HepG2 (cell line): ENCODE data around the gene JMJD4. TPM values are rescaled to one million over a fixed set of nuclear protein-coding genes. Genes with fewer than 3 reads are reported as not detected.

Experiments used
- ARID3A ChIP-seq: IDR thresholded peaks from 2 replicates; pipeline ENCODE4 v1.6.1; 2012; ENCODE audit warnings: low read depth, low read length, improper control_type of control experiment
- ETV6 ChIP-seq: sonication (generic); formaldehyde crosslinking; conservative IDR thresholded peaks from 2 replicates; pipeline ENCODE4 v1.4.0; 2020; ENCODE audit warnings: missing genetic modification reagents
- FOXA3 ChIP-seq: IDR thresholded peaks from 2 replicates; pipeline ENCODE4 v1.6.1; 2016; ENCODE audit warnings: missing genetic modification reagents, missing compliant biosample characterization
- JARID2 ChIP-seq: sonication (generic); formaldehyde crosslinking; IDR thresholded peaks from 2 replicates; pipeline ENCODE4 v1.8.1; 2023; ENCODE audit warnings: missing genetic modification reagents, inconsistent platforms; ENCODE audit not compliant: insufficient replicate concordance
- KLF16 ChIP-seq, 2 experiments: sonication (generic) in 1 of 2; formaldehyde crosslinking in 1 of 2; IDR thresholded peaks; 2 replicates each; pipeline versions ENCODE4 v1.6.1 to v1.8.0; 2016 to 2023; ENCODE audit warnings: missing genetic modification reagents in 2 of 2, missing compliant biosample characterization in 1 of 2
- NBN ChIP-seq: fragments of 450-650 bp; conservative IDR thresholded peaks from 2 replicates; pipeline ENCODE4 v1.6.1; 2017
- PCBP2 ChIP-seq: fragments of 200-400 bp; formaldehyde crosslinking; optimal IDR thresholded peaks from 2 replicates; pipeline ENCODE3; 2018; ENCODE audit warnings: low read length, low read depth; ENCODE audit not compliant: poor library complexity, severe bottlenecking
- RFX3 ChIP-seq: IDR thresholded peaks from 2 replicates; pipeline ENCODE4 v1.6.1; 2016; ENCODE audit warnings: missing biosample characterization, missing genetic modification reagents
- RNF219 ChIP-seq: sonication (generic); formaldehyde crosslinking; IDR thresholded peaks from 2 replicates; pipeline ENCODE4 v1.5.0; 2020; ENCODE audit warnings: mild to moderate bottlenecking, missing genetic modification reagents
- TEF ChIP-seq: sonication (generic); formaldehyde crosslinking; IDR thresholded peaks from 2 replicates; pipeline ENCODE4 v1.5.0; 2020; ENCODE audit warnings: missing genetic modification reagents
- ZBTB39 ChIP-seq: sonication (generic); formaldehyde crosslinking; IDR thresholded peaks from 2 replicates; pipeline ENCODE4 v1.5.0; 2020; ENCODE audit warnings: missing genetic modification reagents
- ZNF234 ChIP-seq: sonication (generic); formaldehyde crosslinking; conservative IDR thresholded peaks from 2 replicates; pipeline ENCODE4 v1.5.1; 2020; ENCODE audit warnings: mild to moderate bottlenecking, missing genetic modification reagents
- ZNF292 ChIP-seq: sonication (generic); formaldehyde crosslinking; IDR thresholded peaks from 2 replicates; pipeline ENCODE4 v1.8.1; 2022; ENCODE audit warnings: mild to moderate bottlenecking, low read depth, missing genetic modification reagents, borderline replicate concordance
- ZNF383 ChIP-seq: sonication (generic); formaldehyde crosslinking; IDR thresholded peaks from 2 replicates; pipeline ENCODE4 v1.4.0; 2020; ENCODE audit warnings: missing genetic modification reagents, mild to moderate bottlenecking, borderline replicate concordance
- ZNF496 ChIP-seq: sonication (generic); formaldehyde crosslinking; IDR thresholded peaks from 2 replicates; pipeline ENCODE4 v1.8.1; 2023; ENCODE audit warnings: mild to moderate bottlenecking, moderate library complexity, missing genetic modification reagents; ENCODE audit not compliant: insufficient replicate concordance
- ZNF543 ChIP-seq: sonication (generic); formaldehyde crosslinking; IDR thresholded peaks from 2 replicates; pipeline ENCODE4 v1.4.0; 2020; ENCODE audit warnings: mild to moderate bottlenecking, missing genetic modification reagents
- ZNF556 ChIP-seq: sonication (generic); formaldehyde crosslinking; IDR thresholded peaks from 2 replicates; pipeline ENCODE4 v1.4.0; 2020; ENCODE audit warnings: mild to moderate bottlenecking, missing genetic modification reagents, borderline replicate concordance
- ZNF577 ChIP-seq: sonication (generic); formaldehyde crosslinking; IDR thresholded peaks from 2 replicates; pipeline ENCODE4 v1.4.0; 2020; ENCODE audit warnings: mild to moderate bottlenecking, low read depth, missing genetic modification reagents, borderline replicate concordance
- ZXDC ChIP-seq: sonication (generic); formaldehyde crosslinking; IDR thresholded peaks from 2 replicates; pipeline ENCODE4 v1.5.0; 2020; ENCODE audit warnings: mild to moderate bottlenecking, missing genetic modification reagents
- polyA plus RNA-seq, 8 experiments: library from polyadenylated mRNA; depleted of rRNA in 3 of 8; stranded (reverse) in 7 of 8; unstranded in 1 of 8; fragments of >200 nt; fragmentation: Illumina TruSeq in 4 of 8; extraction: Trizol in 4 of 8; gene quantifications; 2 replicates each; pipeline versions ENCODE4 v1.2.1 to v1.2.3, GENCODE V29; 2011 to 2016; ENCODE audit warnings: low read depth in 4 of 8, missing spikeins in 1 of 8, mixed read lengths in 1 of 8; ENCODE audit not compliant: insufficient read depth in 1 of 8
- total RNA-seq, 5 experiments: library from RNA; depleted of rRNA; stranded (reverse); fragments of >200 nt; fragmentation: Illumina TruSeq; extraction: Trizol; gene quantifications; 2 replicates each; pipeline ENCODE4 v1.2.3, GENCODE V29; 2016; ENCODE audit warnings: low read depth in 1 of 5

Gene JMJD4
- total and polyA plus RNA-seq, 2 of the 13 experiments (the other 11 are each of a cell fraction or from before 2014, with no cell fraction given), result 10.2 to 29.0 TPM

GRCh38 chr1:227734856-227735538 is at the start of gene JMJD4, which contains the start of gene SNAP47 (continued):
- TF ChIP-seq ARID3A, result no peak
- TF ChIP-seq ETV6, result peak; percentile 89; the same call in 1 of the 2 replicates
- peak; percentile 81 for TF ChIP-seq FOXA3
- TF ChIP-seq ZNF383 (CRISPR knock-in tag), result peak; percentile 93
- peak; percentile 82 for TF ChIP-seq ZNF543 (CRISPR knock-in tag)
- no peak for TF ChIP-seq ZNF292
- no peak; the same call in 1 of the 2 replicates for TF ChIP-seq ZXDC
- TF ChIP-seq RFX3 (CRISPR knock-in tag), result no peak
- peak in 1 of 2 experiments; percentile 98; a peak in 2 of 4 replicates for TF ChIP-seq KLF16 (CRISPR knock-in tag; IDR thresholded peaks at IDR 0.05)
- no peak for TF ChIP-seq ZNF496 (CRISPR knock-in tag)
- TF ChIP-seq ZNF234 (CRISPR knock-in tag), result no peak; the same call in 1 of the 2 replicates
- no peak for TF ChIP-seq PCBP2
- TF ChIP-seq RNF219 (CRISPR knock-in tag), result no peak; the same call in 1 of the 2 replicates
- no peak for TF ChIP-seq NBN
- 0 out of 2 replicates have a peak, but pooled peaks have one; percentile 51 for TF ChIP-seq ZBTB39
- TF ChIP-seq JARID2, result peak; percentile 69
- TF ChIP-seq ZNF577 (CRISPR knock-in tag), result peak; percentile 62; the same call in 1 of the 2 replicates
- TF ChIP-seq ZNF556 (CRISPR knock-in tag), result peak; percentile 92
- peak; percentile 73; the same call in 1 of the 2 replicates for TF ChIP-seq TEF (CRISPR knock-in tag)
